DMS153 treated with DMSO at 0.1 percent for 48 hours (cell line): ENCODE measurements around the gene EBF4.

Experiments
- DNase-seq: peaks from one replicate; lab custom pipeline; 2025; ENCODE audit not compliant: unreplicated experiment; lab: John Stamatoyannopoulos, UW

Gene EBF4

DNA sequence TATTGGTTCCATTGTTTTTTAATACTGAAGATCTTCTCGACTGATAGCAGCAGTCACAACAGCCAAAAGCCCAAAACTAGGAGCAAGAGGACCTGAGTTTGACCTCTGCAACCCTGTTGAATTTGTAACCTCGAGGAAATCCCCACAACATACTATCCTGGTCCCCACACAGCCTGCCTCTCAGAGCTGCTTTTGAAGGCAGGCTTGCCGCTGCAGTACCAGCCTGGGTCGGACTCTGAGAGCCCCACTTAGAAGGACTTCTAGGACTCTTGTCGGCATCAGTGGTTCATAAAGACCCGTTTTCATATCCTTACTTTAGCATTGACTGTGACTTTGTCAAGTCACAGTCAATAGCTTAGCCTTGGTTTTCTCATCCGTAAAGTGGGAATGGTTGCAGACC is 49.3 kb downstream of the EBF4 start:
- DNase-seq = no peak

DNA sequence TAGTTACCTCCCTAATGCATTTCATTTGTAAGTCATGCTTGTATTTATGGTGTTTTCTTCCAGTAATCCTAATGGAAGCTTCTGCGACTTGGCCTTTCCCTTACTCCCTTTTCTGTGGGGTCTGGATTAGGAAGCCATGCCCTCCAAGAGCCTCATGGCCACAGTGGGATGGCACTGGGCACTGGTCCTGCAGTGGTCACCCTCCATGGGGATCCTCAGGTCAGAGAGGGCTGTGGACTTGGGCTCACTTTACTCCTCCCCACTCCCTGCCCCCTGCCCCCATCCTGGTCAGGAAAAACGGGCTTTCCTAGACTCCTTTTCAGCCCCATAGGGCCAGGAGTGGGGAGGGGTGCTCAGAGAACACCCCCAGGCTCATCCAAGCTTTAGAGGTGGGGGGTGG is 49.9 kb downstream of the EBF4 start:
- DNase-seq = no peak

- DNase-seq = peak; percentile 25
Observed at GRCh38 chr20:2742934-2743559, 50.5 kb downstream of the EBF4 start.

GRCh38 chr20:2745060-2745910 is 52.7 kb downstream of the EBF4 start:
- DNase-seq = no peak

DNA sequence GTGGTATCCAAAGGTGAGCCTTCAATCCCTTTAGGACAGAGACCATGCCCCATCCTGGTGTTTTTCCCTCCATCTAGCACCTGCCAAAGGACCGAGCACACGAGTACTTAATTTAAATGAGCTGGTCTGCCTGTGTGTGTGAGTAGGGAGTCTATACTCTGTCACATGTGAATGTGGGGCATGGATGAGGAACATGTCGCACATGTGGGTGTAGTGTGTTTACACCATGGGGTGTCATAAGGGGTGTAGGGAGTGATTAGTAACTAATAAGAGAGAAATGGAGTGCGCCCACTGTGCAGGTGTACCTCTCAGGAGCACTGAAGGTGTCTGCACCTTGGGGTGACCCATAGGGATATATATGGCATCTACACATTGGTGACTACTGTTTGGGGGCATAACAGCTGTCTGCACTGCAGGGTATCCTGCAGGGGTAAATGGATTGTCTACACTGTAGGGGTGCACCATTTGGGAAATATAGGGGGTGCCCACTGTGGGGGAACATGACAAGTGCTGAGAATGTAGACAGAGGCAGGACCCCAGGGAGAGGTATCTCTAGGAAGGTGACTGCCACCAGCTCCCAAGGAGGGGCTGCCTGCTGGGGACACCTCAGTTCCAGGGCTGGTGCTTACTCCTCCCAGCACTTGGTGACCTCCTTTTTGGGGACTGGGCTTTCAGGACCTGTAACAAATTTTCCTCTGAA is 53.5 kb downstream of the EBF4 start:
- DNase-seq = no peak

- no peak for DNase-seq
Observed at GRCh38 chr20:2746636-2747265, 54.2 kb downstream of the EBF4 start.

- DNase-seq = no peak
Observed at GRCh38 chr20:2747676-2748235, 55.2 kb downstream of the EBF4 start.

DNA sequence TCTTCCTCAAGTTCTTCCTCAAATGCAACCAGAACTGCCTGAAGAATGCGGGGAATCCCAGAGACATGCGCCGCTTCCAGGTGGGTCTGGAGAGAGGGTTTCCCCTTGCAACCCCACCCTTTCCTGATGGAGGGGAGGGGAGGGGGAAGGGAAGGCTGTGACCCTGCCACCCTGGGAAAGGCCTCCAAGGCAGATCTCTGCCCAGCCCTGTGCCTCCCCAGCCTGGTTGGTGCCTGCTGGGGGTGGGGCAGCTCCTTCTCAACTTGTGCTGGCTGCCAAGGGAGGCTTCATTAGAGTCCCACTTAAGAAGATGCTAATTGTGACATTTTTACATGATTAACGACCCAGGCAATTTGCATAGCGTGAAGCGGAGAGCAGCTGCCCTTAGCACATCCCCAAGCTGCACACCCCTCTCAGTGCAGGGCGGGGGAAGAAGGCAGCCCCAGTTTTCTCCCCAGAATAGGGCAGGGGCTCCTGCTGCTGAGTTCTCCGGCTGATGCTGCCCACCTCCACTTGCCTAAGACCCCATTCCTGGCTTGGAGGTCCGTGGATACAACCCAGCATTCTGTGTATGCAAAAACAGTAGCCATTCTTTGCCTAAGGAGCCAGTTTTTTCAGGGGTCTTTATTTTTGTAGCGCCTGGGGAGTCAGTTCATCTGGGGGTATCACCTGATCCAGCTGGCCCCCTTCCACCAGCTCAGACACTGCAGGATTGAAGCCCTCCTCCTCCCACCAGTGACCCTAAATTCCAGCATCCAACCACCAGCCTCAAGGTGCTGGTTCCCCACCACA is 56.2 kb downstream of the EBF4 start:
- no peak for DNase-seq

DNA sequence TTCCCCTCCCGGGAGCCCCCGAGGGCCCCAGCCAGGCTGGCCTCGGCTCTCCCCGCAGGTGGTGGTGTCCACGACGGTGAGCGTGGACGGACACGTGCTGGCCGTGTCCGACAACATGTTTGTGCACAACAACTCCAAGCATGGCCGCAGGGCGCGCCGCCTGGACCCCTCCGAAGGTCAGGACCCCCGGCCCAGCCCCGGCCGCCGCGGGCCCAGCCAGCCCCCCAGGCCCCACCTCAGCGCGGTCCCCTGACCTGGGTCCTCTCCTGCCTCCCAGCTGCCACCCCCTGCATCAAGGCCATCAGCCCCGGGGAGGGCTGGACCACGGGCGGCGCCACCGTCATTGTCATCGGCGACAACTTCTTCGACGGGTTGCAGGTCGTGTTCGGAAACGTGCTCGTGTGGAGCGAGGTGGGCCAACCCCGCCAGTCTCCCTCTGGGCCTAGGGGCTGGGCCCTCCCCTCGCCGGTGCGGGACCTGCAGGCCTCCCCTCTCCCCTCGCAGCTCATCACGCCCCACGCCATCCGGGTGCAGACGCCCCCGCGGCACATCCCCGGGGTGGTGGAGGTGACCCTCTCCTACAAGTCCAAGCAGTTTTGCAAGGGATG is 56.9 kb downstream of the EBF4 start:
- no peak for DNase-seq

DNA sequence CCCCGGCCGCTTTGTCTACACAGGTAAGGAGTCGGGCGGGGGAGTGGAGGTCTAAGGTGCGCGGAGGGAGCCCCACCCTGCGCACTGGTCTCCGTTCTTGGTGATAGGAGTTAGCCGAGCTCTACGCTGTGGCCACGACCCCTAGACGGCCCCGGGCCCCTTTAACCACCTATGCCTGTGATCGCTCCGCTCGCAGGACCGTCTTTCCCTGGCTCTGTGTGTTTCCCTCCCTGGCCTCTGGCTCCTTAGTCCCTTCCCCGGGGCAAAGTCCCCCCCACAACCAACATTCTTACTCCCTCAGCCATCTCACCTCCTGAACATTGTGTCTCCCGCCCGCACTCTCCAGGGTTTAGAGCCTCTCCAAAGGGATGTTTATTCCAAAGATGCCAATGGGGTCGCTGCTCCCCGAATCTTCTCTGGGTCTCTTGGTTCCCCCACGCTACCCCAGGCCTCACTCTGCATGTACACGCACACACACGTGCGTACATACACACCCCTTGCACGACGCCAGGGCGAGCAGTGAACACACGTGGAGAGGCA is 57.4 kb downstream of the EBF4 start:
- DNase-seq = no peak

DNA sequence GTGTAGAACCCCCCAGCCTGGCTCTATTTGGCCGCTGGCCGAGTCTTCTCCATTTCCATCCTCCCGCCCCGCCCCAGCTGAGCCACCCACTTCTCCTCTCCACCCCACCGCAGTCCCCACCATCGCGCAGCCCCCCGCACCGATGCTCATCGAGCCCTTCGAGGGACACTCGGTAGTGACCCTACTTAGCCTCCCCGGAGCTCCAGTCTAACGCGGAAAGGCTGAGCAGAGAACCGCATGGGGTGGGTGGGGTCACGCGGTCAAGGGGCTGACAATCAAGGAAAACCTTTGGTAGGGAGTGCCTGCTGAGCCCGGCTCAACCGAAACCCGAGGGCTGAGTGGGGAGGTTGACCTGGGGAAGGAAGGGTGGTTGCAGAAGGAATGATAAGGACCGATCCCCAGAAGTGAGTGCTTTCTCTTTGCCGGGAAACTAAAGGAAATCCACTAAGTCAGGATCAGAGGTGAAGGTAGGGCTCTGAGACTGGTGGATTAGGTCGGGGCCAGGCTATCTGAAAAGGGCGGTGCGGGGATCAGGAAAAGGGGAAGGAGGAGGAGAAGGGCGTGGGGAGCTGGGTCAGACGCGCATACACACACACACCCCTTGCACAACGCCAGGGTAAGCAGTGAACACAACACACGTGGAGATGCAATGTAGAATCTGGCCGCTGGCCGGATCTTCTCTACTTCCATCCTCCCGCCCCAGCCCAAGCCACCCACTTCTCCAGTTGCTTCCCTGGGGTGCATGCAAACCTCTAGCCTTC is 58.1 kb downstream of the EBF4 start:
- no peak for DNase-seq

DNA sequence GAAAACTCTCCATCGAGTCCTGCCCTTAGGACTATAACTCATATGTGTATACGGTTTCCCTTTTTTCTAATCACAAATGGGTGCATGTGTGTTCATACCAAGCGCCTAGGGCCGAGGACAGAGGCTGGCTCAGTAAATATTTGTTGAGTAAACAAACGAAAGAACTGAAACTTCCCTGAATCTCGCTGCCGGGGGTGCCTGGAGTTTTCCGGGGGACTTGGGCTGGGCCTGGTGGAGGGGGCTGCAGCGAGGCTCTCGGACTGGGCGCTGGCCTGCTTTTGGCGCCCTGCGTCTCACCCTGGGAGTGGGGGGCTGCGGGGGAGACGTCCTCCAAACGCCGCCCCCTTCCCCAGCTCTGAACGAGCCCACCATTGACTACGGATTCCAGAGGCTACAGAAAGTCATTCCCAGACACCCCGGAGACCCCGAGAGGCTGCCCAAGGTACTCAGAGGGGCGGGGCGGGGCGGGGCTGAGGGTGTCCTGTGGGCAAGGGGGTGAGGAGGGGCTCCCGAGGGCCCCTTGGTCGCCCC is 58.8 kb downstream of the EBF4 start:
- DNase-seq = no peak

- no peak for DNase-seq
Observed at GRCh38 chr20:2751878-2752566, 59.4 kb downstream of the EBF4 start.

GRCh38 chr20:2752567-2753460 is 60.2 kb downstream of the EBF4 start:
- peak; percentile 16 for DNase-seq

DNA sequence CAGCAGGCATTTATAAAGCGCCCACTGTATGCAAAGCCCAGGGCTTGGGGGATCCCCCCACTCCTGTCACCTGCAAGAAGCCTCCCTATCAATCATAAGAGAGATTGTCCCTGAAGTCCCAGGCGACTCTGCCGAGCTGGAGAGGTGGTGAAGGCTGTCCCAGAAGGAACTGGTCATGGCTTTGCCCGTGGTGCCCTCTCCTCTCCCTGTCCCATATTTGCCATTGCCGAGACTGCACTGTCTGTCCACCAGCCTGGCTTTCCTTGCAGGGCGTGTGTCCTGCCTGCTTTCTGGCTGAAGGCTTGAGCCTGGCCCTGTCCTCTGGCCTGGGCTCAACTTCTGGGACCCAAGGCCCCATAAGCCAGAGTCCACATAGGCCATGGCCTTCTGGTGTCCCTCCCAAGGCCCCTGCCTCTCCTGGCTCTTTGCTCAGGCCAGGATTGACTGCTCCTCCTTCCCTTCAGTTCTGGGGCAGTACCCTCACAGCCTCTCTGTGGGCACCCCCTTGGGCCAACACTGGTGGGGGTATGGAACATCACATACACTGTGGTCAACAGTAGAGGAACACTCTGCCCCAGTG is 61.0 kb downstream of the EBF4 start:
- DNase-seq = no peak

GRCh38 chr20:2754424-2754823 is 61.8 kb downstream of the EBF4 start:
- no peak for DNase-seq
